Measurements from ENCODE around the gene PCDH9. TPM values are rescaled to one million over a fixed set of nuclear protein-coding genes. Genes with fewer than 3 reads are reported as not detected.

The PCDH9 gene
- total RNA-seq, 1 donor from 2014 or later, result 10.4 TPM

DNA sequence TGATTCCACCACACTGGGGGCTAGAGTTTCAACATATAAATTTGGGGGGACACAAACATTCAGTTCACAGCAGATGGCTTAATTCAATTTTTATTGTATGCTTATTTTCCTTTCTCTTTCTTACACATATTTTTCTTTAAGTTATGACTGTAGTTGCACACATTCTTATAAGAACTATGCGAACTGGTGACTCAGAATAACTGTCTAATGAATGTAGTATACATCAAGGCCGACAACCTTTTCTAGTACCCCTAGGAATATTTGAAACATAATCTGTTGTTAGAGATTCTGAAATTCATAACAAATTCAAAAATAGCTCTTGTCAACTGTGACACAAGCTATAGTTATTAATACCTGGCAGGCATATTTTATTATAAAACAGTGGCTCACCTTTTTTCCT lies 695.6 kb downstream of the PCDH9 start:
- Histone ChIP-seq H3K9me3 (ENCODE audit: insufficient read depth, low read depth, low read length) (no peaks in the 10 kb centered on the region), H3K9ac (ENCODE audit: low read length) (no peak overlapping the region), H4K20me1 (ENCODE audit: insufficient read depth, low read length) (no peaks in the 10 kb centered on the region), H3K4me1 (ENCODE audit: insufficient read depth, low read length) (no peaks in the 10 kb centered on the region), H3K79me2 (ENCODE audit: insufficient read depth, low read length) (no peaks in the 10 kb centered on the region), H3K36me3 (ENCODE audit: insufficient read depth, low read length) (no peaks in the 10 kb centered on the region), H3K4me3 (ENCODE audit: insufficient read depth, low read depth, low read length) (no peak overlapping the region), H3K27me3 (ENCODE audit: insufficient read depth, low read length) (no peaks in the 10 kb centered on the region), H2AFZ (ENCODE audit: low read depth, low read length) (no peak overlapping the region), H3K27ac (ENCODE audit: low read depth, low read length) (peak overlapping the region; percentile 2), H3K4me2 (ENCODE audit: low read length) (no peak overlapping the region)
- Mint-ChIP-seq H3K27me3 (ENCODE audit: low read depth, unreplicated experiment) (no peaks in the 10 kb centered on the region), H3K27ac (ENCODE audit: unreplicated experiment) (no peak overlapping the region), H3K4me3 (ENCODE audit: unreplicated experiment) (no peak overlapping the region), H3K9me3 (ENCODE audit: unreplicated experiment) (no peaks in the 10 kb centered on the region), H3K4me1 (ENCODE audit: low read depth, unreplicated experiment) (peaks cover 4% of the 10 kb centered on the region), H3K36me3 (ENCODE audit: low read depth, unreplicated experiment) (no peaks in the 10 kb centered on the region)
- TF ChIP-seq EZH2 (IDR thresholded peaks at IDR 0.05; ENCODE audit: insufficient read depth, low read length), result no peak
- no peak for TF ChIP-seq CTCF (IDR thresholded peaks at IDR 0.05; ENCODE audit: insufficient read depth, low read depth, low read length)
- FAIRE-seq (no peak), DNase-seq (ENCODE audit: low read depth) (peak; percentile 27)

DNA sequence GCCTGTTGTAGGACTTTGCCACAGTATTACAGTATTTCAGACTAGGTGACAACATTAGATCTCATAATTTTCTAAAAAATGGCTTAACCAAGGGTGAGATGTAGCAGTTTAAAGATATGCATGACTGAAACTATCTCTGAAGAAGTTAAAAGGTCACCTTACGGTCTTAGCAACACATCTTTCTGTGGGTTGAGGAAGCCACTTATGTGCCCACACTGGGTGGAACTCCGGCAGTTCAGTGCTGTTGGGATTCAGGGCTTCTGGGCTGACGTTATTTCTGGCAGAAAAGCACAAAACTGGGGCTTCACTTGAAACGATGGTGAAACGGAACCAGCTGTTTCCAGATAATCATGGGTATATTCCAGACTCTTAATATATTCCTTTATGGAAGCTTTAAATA lies 697.3 kb downstream of the PCDH9 start:
- no peaks in the 10 kb centered on the region for H3K27me3 ChIP-seq (ENCODE audit: insufficient read depth, low read length)
- H3K4me1 ChIP-seq (ENCODE audit: insufficient read depth, low read length), result no peaks in the 10 kb centered on the region
- no peak overlapping the region for H3K4me3 Mint-ChIP-seq (ENCODE audit: unreplicated experiment)
- no peaks in the 10 kb centered on the region for H3K79me2 ChIP-seq (ENCODE audit: insufficient read depth, low read length)
- H3K4me1 Mint-ChIP-seq (ENCODE audit: low read depth, unreplicated experiment), result peaks cover 4% of the 10 kb centered on the region
- no peak overlapping the region for H3K4me3 ChIP-seq (ENCODE audit: insufficient read depth, low read depth, low read length)
- DNase-seq (ENCODE audit: low read depth), result no peak
- no peak overlapping the region for H3K27ac Mint-ChIP-seq (ENCODE audit: unreplicated experiment)
- H3K27ac ChIP-seq (ENCODE audit: low read depth, low read length), result no peak overlapping the region
- no peaks in the 10 kb centered on the region for H3K9me3 Mint-ChIP-seq (ENCODE audit: unreplicated experiment)
- no peaks in the 10 kb centered on the region for H4K20me1 ChIP-seq (ENCODE audit: insufficient read depth, low read length)
- H3K9ac ChIP-seq (ENCODE audit: low read length), result no peak overlapping the region
- H3K9me3 ChIP-seq (ENCODE audit: insufficient read depth, low read depth, low read length), result no peaks in the 10 kb centered on the region
- H2AFZ ChIP-seq (ENCODE audit: low read depth, low read length), result peak overlapping the region; percentile 9
- no peaks in the 10 kb centered on the region for H3K27me3 Mint-ChIP-seq (ENCODE audit: low read depth, unreplicated experiment)
- H3K36me3 ChIP-seq (ENCODE audit: insufficient read depth, low read length), result no peaks in the 10 kb centered on the region
- H3K4me2 ChIP-seq (ENCODE audit: low read length), result no peak overlapping the region
- TF ChIP-seq CTCF (IDR thresholded peaks at IDR 0.05; ENCODE audit: insufficient read depth, low read depth, low read length) (no peak), EZH2 (IDR thresholded peaks at IDR 0.05; ENCODE audit: insufficient read depth, low read length) (no peak)
- no peak for FAIRE-seq
- no peaks in the 10 kb centered on the region for H3K36me3 Mint-ChIP-seq (ENCODE audit: low read depth, unreplicated experiment)

GRCh38 chr13:66532146-66532545 lies 698.0 kb downstream of the PCDH9 start:
- no peaks in the 10 kb centered on the region for H3K9me3 Mint-ChIP-seq (ENCODE audit: unreplicated experiment)
- no peak overlapping the region for H3K27ac Mint-ChIP-seq (ENCODE audit: unreplicated experiment)
- H3K79me2 ChIP-seq (ENCODE audit: insufficient read depth, low read length), result no peaks in the 10 kb centered on the region
- no peaks in the 10 kb centered on the region for H3K36me3 ChIP-seq (ENCODE audit: insufficient read depth, low read length)
- no peak overlapping the region for H3K27ac ChIP-seq (ENCODE audit: low read depth, low read length)
- H3K36me3 Mint-ChIP-seq (ENCODE audit: low read depth, unreplicated experiment), result no peaks in the 10 kb centered on the region
- no peaks in the 10 kb centered on the region for H3K4me1 ChIP-seq (ENCODE audit: insufficient read depth, low read length)
- TF ChIP-seq CTCF (IDR thresholded peaks at IDR 0.05; ENCODE audit: insufficient read depth, low read depth, low read length) (no peak), EZH2 (IDR thresholded peaks at IDR 0.05; ENCODE audit: insufficient read depth, low read length) (no peak)
- H3K27me3 Mint-ChIP-seq (ENCODE audit: low read depth, unreplicated experiment), result no peaks in the 10 kb centered on the region
- H4K20me1 ChIP-seq (ENCODE audit: insufficient read depth, low read length), result no peaks in the 10 kb centered on the region
- no peak overlapping the region for H3K4me2 ChIP-seq (ENCODE audit: low read length)
- no peak overlapping the region for H3K4me3 ChIP-seq (ENCODE audit: insufficient read depth, low read depth, low read length)
- DNase-seq (ENCODE audit: low read depth), result peak; percentile 72
- H3K27me3 ChIP-seq (ENCODE audit: insufficient read depth, low read length), result no peaks in the 10 kb centered on the region
- H3K4me3 Mint-ChIP-seq (ENCODE audit: unreplicated experiment), result no peak overlapping the region
- no peaks in the 10 kb centered on the region for H3K9me3 ChIP-seq (ENCODE audit: insufficient read depth, low read depth, low read length)
- FAIRE-seq, result no peak
- peaks cover 4% of the 10 kb centered on the region for H3K4me1 Mint-ChIP-seq (ENCODE audit: low read depth, unreplicated experiment)
- no peak overlapping the region for H3K9ac ChIP-seq (ENCODE audit: low read length)
- H2AFZ ChIP-seq (ENCODE audit: low read depth, low read length), result no peak overlapping the region

All from astrocyte (in vitro differentiated cells and primary cell).